GM21786 (cell line): ENCODE data around the gene KLF16.

Experiments used
- ATAC-seq: cut with Tn5 transposase; IDR thresholded peaks from one replicate; pipeline ENCODE4 v1.9.1; 2021; ENCODE audit not compliant: unreplicated experiment

KLF16 gene

GRCh38 chr19:1871140-1871597 is 7.8 kb upstream of the KLF16 start:
- no peak for ATAC-seq

GRCh38 chr19:1868971-1869370 is 5.6 kb upstream of the KLF16 start:
- no peak for ATAC-seq

GRCh38 chr19:1867349-1867724 is 4.0 kb upstream of the KLF16 start:
- ATAC-seq = no peak

GRCh38 chr19:1866693-1867348 is 3.4 kb upstream of the KLF16 start:
- no peak for ATAC-seq

GRCh38 chr19:1865172-1866010 is 2.0 kb upstream of the KLF16 start:
- no peak for ATAC-seq

- ATAC-seq = no peak
Observed at GRCh38 chr19:1864480-1865171, 1.2 kb upstream of the KLF16 start.

- ATAC-seq = peak; percentile 52
Observed at GRCh38 chr19:1863638-1864479, 480 bp upstream of the KLF16 start.

- ATAC-seq = no peak
Observed at GRCh38 chr19:1862424-1863327, 703 bp downstream of the KLF16 start.

GRCh38 chr19:1862068-1862423 is 1.3 kb downstream of the KLF16 start:
- no peak for ATAC-seq

- no peak for ATAC-seq
Observed at GRCh38 chr19:1861599-1862031, 1.8 kb downstream of the KLF16 start.

- ATAC-seq = no peak
Observed at GRCh38 chr19:1860821-1861598, 2.4 kb downstream of the KLF16 start.

- no peak for ATAC-seq
Observed at GRCh38 chr19:1860042-1860775, 3.2 kb downstream of the KLF16 start.

GRCh38 chr19:1859331-1859781 is 4.0 kb downstream of the KLF16 start:
- no peak for ATAC-seq

GRCh38 chr19:1858412-1859081 is 4.8 kb downstream of the KLF16 start:
- ATAC-seq = no peak

- no peak for ATAC-seq
Observed at GRCh38 chr19:1857648-1858326, 5.6 kb downstream of the KLF16 start.

- no peak for ATAC-seq
Observed at GRCh38 chr19:1856698-1857603, 6.4 kb downstream of the KLF16 start.
